SH-SY5Y (cell line): ENCODE data around the gene MYBPH.

ENCODE experiments used
- GATA2 ChIP-seq: IDR thresholded peaks from 2 replicates; pipeline ENCODE4 v1.6.1; 2011; ENCODE audit warnings: mild to moderate bottlenecking, low read depth, low read length
- GATA3 ChIP-seq: IDR thresholded peaks from 2 replicates; pipeline ENCODE4 v1.6.1; 2011; ENCODE audit warnings: low read depth, mild to moderate bottlenecking, low read length, moderate library complexity

- no peak for TF ChIP-seq GATA2
- no peak for TF ChIP-seq GATA3
These were observed 16.5 kb downstream of the MYBPH start for GRCh38 chr1:203158960-203159665.
